Smooth muscle cell (in vitro differentiated cells): ENCODE measurements around the gene ATF7IP. TPM values are rescaled to one million over a fixed set of nuclear protein-coding genes. Genes with fewer than 3 reads are reported as not detected.

Source experiments
- DNase-seq: peaks from one replicate; lab custom pipeline; 2025; ENCODE audit not compliant: unreplicated experiment; lab: John Stamatoyannopoulos, UW
- H2AFZ ChIP-seq: fragments of 200-600 bp; sonication (generic); 2 replicates; pipeline ENCODE4 v1.6.0; 2016; ENCODE audit warnings: antibody characterized with exemption, low read depth, mild to moderate bottlenecking
- H3F3A ChIP-seq: fragments of 200-600 bp; sonication (generic); 2 replicates; pipeline ENCODE4 v1.6.0; 2017; ENCODE audit warnings: antibody characterized with exemption, low read depth
- H3K27ac ChIP-seq: fragments of 200-600 bp; sonication (generic); 2 replicates; pipeline ENCODE4 v1.5.1; 2016; ENCODE audit warnings: low read depth, mild to moderate bottlenecking
- H3K27me3 ChIP-seq: fragments of 200-600 bp; sonication (generic); 2 replicates; pipeline ENCODE4 v1.6.1; 2016; ENCODE audit warnings: low read depth, mild to moderate bottlenecking
- H3K36me3 ChIP-seq: fragments of 200-600 bp; sonication (generic); 2 replicates; pipeline ENCODE4 v1.5.1; 2016; ENCODE audit warnings: low read depth
- H3K4me1 ChIP-seq: fragments of 200-600 bp; sonication (generic); 2 replicates; pipeline ENCODE4 v1.5.1; 2016; ENCODE audit warnings: low read depth
- H3K4me2 ChIP-seq: fragments of 200-600 bp; sonication (generic); 2 replicates; pipeline ENCODE4 v1.6.0; 2016; ENCODE audit warnings: mild to moderate bottlenecking
- H3K4me3 ChIP-seq: fragments of 200-600 bp; sonication (generic); 2 replicates; pipeline ENCODE4 v1.5.1; 2016; ENCODE audit warnings: mild to moderate bottlenecking
- H3K79me2 ChIP-seq: fragments of 200-600 bp; sonication (generic); 2 replicates; pipeline ENCODE4 v1.6.0; 2016; ENCODE audit warnings: low read depth, mild to moderate bottlenecking
- H3K9ac ChIP-seq: fragments of 200-600 bp; sonication (generic); 2 replicates; pipeline ENCODE4 v1.6.0; 2016; ENCODE audit warnings: low read depth
- H3K9me3 ChIP-seq: fragments of 200-600 bp; sonication (generic); replicated peaks from 2 replicates; pipeline ENCODE4 v1.5.1; 2016; ENCODE audit warnings: low read depth
- H4K20me1 ChIP-seq: fragments of 200-600 bp; sonication (generic); 2 replicates; pipeline ENCODE4 v1.6.0; 2016; ENCODE audit warnings: low read depth
- CTCF ChIP-seq: fragments of 200-600 bp; sonication (generic); IDR thresholded peaks from 2 replicates; pipeline ENCODE4 v1.5.1; 2017; ENCODE audit warnings: borderline replicate concordance, mild to moderate bottlenecking, antibody characterized with exemption; ENCODE audit not compliant: insufficient read depth, poor library complexity, severe bottlenecking
- whole genome bisulfite sequencing: methylation state at CpG from one replicate; pipeline ENCODE4 v1.1.7; 2016; ENCODE audit warnings: low lambda C conversion rate; 5-methylcytosine and 5-hydroxymethylcytosine counted together
- polyA plus RNA-seq: library from polyadenylated mRNA; unstranded; fragments of >200 nt; fragmentation: Nextera tagmentation; extraction: Ambion mirVana; gene quantifications from 2 replicates; pipeline ENCODE4 v1.2.1, GENCODE V29; 2016
- total RNA-seq: library from RNA; depleted of rRNA; stranded (reverse); fragments of >200 nt; gene quantifications from 2 replicates; pipeline ENCODE4 v1.2.3, GENCODE V29; 2014

The ATF7IP gene
- total and polyA plus RNA-seq, 2 experiments from 2014 or later: 27.5 to 66.8 TPM

GRCh38 chr12:14532152-14532551 lies 166.7 kb downstream of the ATF7IP start:
- Histone ChIP-seq H3K27me3 (no peaks in the 10 kb centered on the region), H3K4me3 (no peak overlapping the region), H4K20me1 (no peaks in the 10 kb centered on the region), H3K27ac (no peak overlapping the region), H3K4me2 (no peak overlapping the region), H3K36me3 (no peaks in the 10 kb centered on the region), H3F3A (no peaks in the 10 kb centered on the region), H3K9ac (no peak overlapping the region), H3K4me1 (no peaks in the 10 kb centered on the region), H2AFZ (no peak overlapping the region), H3K9me3 (no peaks in the 10 kb centered on the region), H3K79me2 (no peaks in the 10 kb centered on the region)
- no peak for TF ChIP-seq CTCF
- DNase-seq: no peak
- 96% methylated on average over 10 of the region's 10 CpGs for WGBS

- H3K79me2 ChIP-seq: no peaks in the 10 kb centered on the region
- H3K9me3 ChIP-seq: no peaks in the 10 kb centered on the region
- H3K27me3 ChIP-seq: no peaks in the 10 kb centered on the region
- no peak overlapping the region for H3K27ac ChIP-seq
- H4K20me1 ChIP-seq: no peaks in the 10 kb centered on the region
- H3F3A ChIP-seq: no peaks in the 10 kb centered on the region
- no peak overlapping the region for H3K9ac ChIP-seq
- H3K4me3 ChIP-seq: no peak overlapping the region
- H2AFZ ChIP-seq: no peak overlapping the region
- DNase-seq: no peak
- TF ChIP-seq CTCF: no peak
- H3K4me2 ChIP-seq: no peak overlapping the region
- H3K36me3 ChIP-seq: no peaks in the 10 kb centered on the region
- WGBS: 94% methylated on average over 5 of the region's 5 CpGs
- no peaks in the 10 kb centered on the region for H3K4me1 ChIP-seq
These were observed 171.6 kb downstream of the ATF7IP start for GRCh38 chr12:14537088-14537487.

- H3K27me3 ChIP-seq: no peaks in the 10 kb centered on the region
- H2AFZ ChIP-seq: no peak overlapping the region
- TF ChIP-seq CTCF: no peak
- no peaks in the 10 kb centered on the region for H3F3A ChIP-seq
- H3K79me2 ChIP-seq: no peaks in the 10 kb centered on the region
- no peak for DNase-seq
- WGBS: 94% methylated on average over 4 of the region's 4 CpGs
- no peak overlapping the region for H3K4me3 ChIP-seq
- no peaks in the 10 kb centered on the region for H4K20me1 ChIP-seq
- no peak overlapping the region for H3K4me2 ChIP-seq
- no peak overlapping the region for H3K27ac ChIP-seq
- no peaks in the 10 kb centered on the region for H3K9me3 ChIP-seq
- no peak overlapping the region for H3K9ac ChIP-seq
- H3K4me1 ChIP-seq: no peaks in the 10 kb centered on the region
- H3K36me3 ChIP-seq: no peaks in the 10 kb centered on the region
These were observed 175.4 kb downstream of the ATF7IP start for GRCh38 chr12:14540801-14541462.
